ENCODE results near the gene FHAD1.

FHAD1 gene

DNA sequence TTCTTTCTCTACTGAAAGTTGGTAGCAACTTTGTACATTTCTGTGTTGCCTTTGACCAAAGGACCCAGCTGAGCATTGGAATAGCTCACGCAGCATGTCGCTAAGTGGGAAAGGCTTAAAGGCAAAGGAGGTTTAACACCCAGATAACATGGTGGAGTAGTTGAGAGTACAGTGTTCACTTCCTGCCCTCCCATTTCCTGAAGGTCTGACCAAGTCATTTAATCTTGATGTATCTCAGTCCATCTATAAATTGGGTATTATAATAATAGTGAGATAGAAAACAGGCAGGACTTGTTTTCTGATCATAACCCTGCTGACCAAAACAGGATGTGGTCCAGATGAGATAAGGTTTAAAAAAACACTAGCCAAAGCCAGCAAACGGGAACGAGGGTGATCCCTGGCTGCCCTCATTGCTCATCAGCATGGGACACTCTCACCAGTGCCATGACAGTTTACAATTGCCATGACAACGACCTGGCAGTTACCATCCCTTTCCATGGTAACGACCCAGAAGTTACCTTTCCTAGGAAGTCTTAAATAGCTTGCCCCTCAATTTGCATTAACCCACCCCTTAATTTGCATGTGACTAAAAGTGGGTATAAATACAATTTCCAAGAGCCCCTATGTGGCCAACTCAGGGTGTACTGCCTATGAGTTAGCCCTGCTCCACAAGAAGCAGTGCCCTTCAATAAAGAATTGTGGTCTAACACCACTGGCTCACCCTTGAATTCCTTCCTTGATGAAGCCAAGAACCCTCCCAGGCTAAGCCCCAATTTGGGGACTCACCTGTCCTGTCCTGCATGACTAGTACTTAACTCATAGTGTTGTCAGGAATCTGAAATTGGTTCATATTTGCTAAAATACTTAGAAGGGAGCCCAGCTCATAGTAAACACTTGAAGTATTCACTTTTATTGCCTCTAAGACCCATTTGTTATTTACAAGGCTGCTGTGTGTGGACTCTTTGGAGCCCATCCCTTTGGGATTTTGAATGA is 28.4 kb upstream of the FHAD1 start:
- peak; percentile 78 to 93 (median 85) for DNase-seq

GRCh38 chr1:15219280-15220023 is 27.6 kb upstream of the FHAD1 start:
- no peak for DNase-seq

DNA sequence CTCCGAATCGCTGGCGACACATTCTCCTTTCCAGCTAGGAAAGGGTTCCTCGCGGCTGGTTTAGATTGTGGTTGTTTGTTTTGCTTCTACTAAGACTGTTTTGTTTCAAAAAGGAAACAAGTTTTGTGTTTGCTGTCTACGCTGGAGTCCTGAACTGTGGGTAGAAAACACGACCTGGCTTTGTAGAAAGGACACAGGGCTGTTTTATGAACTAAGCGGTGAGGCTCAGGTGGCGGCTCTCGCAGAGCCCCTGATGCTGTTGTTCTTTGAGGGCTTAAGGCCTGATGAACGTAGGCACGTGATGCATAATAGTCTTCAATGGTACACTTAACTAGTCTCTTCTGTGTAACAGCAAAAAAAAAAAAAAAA is 27.0 kb upstream of the FHAD1 start:
- DNase-seq = no peak

- no peak for DNase-seq
Observed at GRCh38 chr1:15220825-15221431, 26.1 kb upstream of the FHAD1 start.

GRCh38 chr1:15222653-15223303 is 24.2 kb upstream of the FHAD1 start:
- no peak for DNase-seq

DNA sequence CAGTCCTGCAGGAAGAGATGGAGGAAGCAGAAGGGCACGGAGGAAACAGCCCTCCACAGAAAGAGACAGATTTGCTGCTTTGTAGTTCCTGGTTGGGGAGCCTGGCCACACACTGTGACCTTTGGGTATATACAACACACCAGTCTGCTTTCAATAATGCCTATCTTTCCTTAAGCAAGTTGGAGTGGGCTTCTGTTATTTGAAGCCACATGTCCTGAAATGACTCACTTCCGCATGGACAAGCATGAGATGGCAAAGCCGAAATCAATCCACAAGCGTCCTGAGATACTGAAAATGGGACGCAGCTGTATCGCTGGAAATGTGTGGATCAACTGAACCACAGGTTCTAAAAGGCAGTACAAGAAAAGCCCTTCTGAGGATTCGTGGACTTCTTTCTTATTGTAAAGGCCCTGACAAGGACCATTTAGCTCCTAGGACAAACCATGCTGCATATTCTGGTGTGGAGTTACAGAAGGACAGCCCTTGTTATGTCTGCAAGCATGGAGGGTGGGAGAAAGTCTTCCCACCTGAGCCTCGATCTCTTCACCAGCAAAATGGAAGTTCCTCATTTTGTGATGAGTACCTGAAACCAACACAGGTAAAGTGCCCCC is 22.7 kb upstream of the FHAD1 start:
- peak; percentile 73 to 94 (median 87) for DNase-seq

- peak in 3 of 4 experiments; percentile 32 to 59 (median 46) for DNase-seq
Observed at GRCh38 chr1:15224974-15225373, 22.0 kb upstream of the FHAD1 start.

DNA sequence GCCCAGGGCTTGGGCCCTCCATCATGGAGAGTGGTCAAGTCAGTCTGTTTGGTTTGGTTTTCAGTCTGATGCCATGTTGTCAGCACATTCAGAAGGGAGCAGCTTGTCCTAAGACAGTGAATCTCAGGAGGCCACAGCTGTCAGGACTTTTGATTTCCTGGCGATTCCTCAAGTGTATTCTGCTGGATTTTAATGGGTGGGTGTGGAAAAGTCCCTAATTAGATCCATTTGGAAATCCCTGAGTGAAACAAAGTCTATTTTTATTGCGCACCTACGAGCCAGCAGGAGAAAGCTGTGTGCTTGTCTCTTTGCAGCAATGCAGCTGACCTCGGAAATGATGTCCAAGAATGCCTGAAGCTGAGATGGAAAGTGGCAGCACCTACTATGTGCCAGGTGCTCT is 21.6 kb upstream of the FHAD1 start:
- no peak for DNase-seq

- DNase-seq = no peak
Observed at GRCh38 chr1:15226388-15227255, 20.4 kb upstream of the FHAD1 start.

- DNase-seq = peak in 3 of 4 experiments; percentile 23 to 67 (median 64)
Observed at GRCh38 chr1:15229707-15230131, 17.3 kb upstream of the FHAD1 start.

DNA sequence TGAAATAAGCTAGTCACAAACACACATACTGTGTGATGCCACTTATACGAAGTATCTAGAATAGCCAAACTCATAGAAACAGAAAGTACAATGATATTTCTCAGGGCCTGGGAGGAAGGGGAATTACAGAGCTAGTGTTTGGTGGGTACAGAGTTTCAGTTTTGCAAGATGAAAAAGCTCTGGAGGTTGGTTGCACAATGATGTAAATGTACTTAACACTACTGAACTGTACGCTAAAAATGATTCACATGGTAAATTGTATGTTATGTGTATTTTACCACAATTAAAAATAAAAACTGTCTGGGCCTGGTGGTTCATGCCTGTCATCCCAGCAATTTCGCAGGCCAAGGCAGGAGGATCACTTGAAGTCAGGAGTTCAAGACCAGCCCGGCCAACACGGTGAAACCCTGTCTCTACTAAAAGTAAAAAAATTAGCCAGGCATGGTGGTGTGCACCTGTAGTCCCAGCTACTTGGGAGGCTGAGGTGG is 15.3 kb upstream of the FHAD1 start:
- DNase-seq = peak; percentile 61 to 89 (median 76)

DNA sequence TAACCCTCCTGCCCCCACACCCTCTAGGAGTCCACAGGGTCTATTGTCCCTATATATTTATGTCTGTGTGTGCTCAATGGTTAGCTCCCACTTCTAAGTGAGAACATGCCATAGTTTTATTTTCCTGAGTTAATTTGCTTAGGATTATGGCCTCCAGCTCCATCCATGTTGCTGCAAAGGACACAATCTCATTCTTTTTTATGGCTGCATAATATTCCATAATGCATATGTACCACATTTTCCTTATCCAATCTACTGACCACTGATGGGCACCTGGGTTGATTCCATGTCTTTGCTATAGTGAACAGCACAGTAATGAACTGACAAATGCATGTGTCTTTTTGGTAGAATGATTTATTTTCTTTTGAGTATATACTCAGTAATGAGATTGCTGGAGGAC is 13.3 kb upstream of the FHAD1 start:
- no peak for DNase-seq

- DNase-seq = peak in 1 of 4 experiments; percentile 35
Observed at GRCh38 chr1:15236321-15236721, 10.7 kb upstream of the FHAD1 start.

DNA sequence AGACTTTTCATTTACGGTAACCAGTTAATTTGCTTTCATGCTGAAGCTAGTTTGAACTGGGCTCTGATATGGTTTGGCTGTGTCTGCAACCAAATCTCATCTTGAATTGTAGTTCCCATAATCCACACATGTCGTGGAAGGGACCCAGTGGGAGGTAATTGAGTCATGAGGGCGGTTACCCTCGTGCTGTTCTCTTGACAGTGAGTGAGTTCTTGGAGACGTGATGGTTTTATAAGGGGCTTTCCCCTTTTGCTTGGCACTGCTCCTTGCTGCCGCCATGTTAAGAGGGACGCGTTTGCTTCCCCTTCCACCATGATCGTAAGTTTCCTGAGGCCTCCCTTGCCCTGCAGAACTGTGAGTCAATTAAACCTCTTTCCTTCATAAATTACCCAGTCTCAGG is 10.3 kb upstream of the FHAD1 start:
- peak in 3 of 4 experiments; percentile 38 to 83 (median 72) for DNase-seq

- DNase-seq = no peak
Observed at GRCh38 chr1:15238789-15239188, 8.2 kb upstream of the FHAD1 start.

GRCh38 chr1:15242766-15243165 is 4.3 kb upstream of the FHAD1 start:
- no peak for DNase-seq

DNA sequence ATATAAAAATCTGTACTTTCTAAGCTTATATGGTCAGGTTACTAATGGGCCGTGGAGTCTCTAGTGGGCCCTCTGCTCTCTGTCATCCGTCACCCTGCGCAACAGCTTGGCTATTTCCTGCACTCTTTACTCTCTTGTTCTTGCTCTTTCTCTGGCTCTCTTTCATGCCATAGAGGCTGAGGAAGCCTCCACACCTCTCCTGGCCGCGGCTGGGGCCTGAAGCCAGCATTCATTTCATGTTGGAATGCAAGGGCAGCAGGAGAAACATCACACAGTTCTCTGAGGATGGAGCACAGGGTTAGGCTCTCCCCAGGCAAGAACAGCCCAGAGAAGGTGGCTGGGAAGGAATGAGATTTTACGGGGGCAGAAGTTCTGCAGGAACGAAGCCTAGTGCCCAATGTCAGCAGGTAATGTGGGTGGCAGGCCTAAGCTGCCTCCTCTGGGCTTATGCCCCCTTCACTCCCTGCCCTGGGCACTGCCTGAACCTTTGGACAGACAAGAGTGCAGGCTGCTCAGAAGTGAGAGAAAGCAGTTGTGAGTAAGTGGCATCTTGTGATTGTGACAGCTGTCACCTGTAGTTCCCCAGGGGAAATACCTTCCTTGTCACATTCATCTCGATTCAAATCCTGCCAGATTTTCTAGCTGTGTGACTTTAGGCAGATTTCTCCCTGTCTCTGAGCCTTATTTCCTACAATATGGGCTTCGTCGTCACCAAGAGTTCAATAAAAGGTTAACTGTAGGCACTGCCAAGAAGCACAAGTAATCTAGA is 3.6 kb upstream of the FHAD1 start:
- no peak for DNase-seq

DNA sequence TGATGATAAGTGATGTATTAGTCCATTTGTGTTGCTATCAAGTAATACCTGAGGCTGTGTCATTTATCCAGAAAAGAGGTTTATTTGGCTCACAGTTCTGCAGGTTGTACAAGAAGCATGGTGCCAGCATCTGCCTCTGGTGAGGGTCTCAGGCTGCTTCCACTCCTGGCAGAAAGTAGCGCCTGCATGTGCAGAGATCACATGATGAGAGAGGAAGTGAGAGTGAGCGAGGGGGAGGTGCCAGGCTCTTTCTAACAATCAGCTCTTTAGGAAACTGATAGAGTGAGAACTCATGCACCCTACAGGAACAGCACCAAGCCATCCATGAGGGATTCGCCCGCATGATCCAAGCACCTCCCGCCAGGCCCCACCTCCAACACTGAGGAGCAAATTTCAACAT is 2.2 kb upstream of the FHAD1 start:
- DNase-seq = no peak

- peak; percentile 66 to 84 (median 76) for DNase-seq
Observed at GRCh38 chr1:15245593-15246360, 1.2 kb upstream of the FHAD1 start.

Data from suppressor macrophage (primary cell).